Activated B cell treated with CpG ODN at 0.5 μM for 24 hours (primary cell): Measurements from ENCODE around the gene NFIA. TPM values are rescaled to one million over a fixed set of nuclear protein-coding genes. Genes with fewer than 3 reads are reported as not detected.

Experiments used
- ATAC-seq: fragments of 200-7000 bp; cut with Tn5 transposase; one replicate; pipeline ENCODE4 v1.10.0; 2021; ENCODE audit warnings: low read depth, mild to moderate bottlenecking, moderate library complexity
- CTCF ChIA-PET: fragments of 350-600 bp; sonication (Branson Sonifier 250); formaldehyde crosslinking; loops from one replicate; lab custom pipeline; 2021; ENCODE audit warnings: antibody characterized with exemption; lab: Charles Lee
- POLR2A ChIA-PET: fragments of 350-600 bp; sonication (Branson Sonifier 250); formaldehyde crosslinking; loops from one replicate; lab custom pipeline; 2021; ENCODE audit warnings: antibody characterized with exemption; lab: Charles Lee
- DNase-seq: peaks from one replicate; pipeline ENCODE4 v3.0.0; 2022
- H3K27ac Mint-ChIP-seq: one replicate; pipeline ENCODE4 v1.8.0; 2020; ENCODE audit warnings: mixed read lengths
- H3K27me3 Mint-ChIP-seq: one replicate; pipeline ENCODE4 v1.8.0; 2021; ENCODE audit warnings: mixed read lengths
- H3K36me3 Mint-ChIP-seq: one replicate; pipeline ENCODE4 v1.8.0; 2021; ENCODE audit warnings: low read depth, mixed read lengths
- H3K4me1 Mint-ChIP-seq: one replicate; pipeline ENCODE4 v1.8.0; 2021; ENCODE audit warnings: mixed read lengths
- H3K4me3 Mint-ChIP-seq: one replicate; pipeline ENCODE4 v1.8.0; 2020; ENCODE audit warnings: mild to moderate bottlenecking, mixed read lengths
- H3K9me3 Mint-ChIP-seq: one replicate; pipeline ENCODE4 v1.8.0; 2020; ENCODE audit warnings: mixed read lengths
- intact Hi-C: fragments of 100-400 bp; cut with micrococcal nuclease; formaldehyde crosslinking; loops from one replicate; pipeline ENCODE4 v1.15.1; 2024
- total RNA-seq: library from RNA; stranded (reverse); gene quantifications from 2 replicates; pipeline ENCODE4 v1.2.3, GENCODE V29; 2022
- TF ChIP-seq, protein P1 (sequence below): fragments of 200-600 bp; IDR thresholded peaks from one replicate; pipeline ENCODE4 v1.8.0; 2022; ENCODE audit warnings: antibody characterized with exemption, mild to moderate bottlenecking

NFIA gene
- total RNA-seq, 1 donor from 2014 or later: 0.13 TPM

DNA sequence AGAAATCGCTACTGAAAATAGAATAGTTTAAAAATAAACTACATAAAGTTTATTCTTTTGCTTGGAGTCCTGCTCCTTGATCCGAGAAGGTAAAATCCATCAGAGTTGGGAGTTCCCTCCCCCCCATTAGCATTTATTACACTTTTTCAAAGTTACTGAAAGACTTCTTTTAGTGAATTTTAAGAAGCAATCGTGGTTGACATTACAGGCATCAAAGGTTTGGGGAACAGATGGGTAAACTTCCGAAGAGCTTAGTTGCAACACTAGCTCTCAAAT is 31.0 kb upstream of the NFIA start:
- POLR2A ChIA-PET: interaction anchor here (2.4 kb wide), 1 partner anchor 27 kb away, joined by 29 read pairs; no protein-coding TSS in a partner anchor
- ATAC-seq: no peak
- H3K9me3 Mint-ChIP-seq: no peaks in the 10 kb centered on the region
- DNase-seq: no peak
- H3K27ac Mint-ChIP-seq: no peak overlapping the region
- H3K27me3 Mint-ChIP-seq: peaks cover 55% of the 10 kb centered on the region
- TF ChIP-seq, protein P1, sequence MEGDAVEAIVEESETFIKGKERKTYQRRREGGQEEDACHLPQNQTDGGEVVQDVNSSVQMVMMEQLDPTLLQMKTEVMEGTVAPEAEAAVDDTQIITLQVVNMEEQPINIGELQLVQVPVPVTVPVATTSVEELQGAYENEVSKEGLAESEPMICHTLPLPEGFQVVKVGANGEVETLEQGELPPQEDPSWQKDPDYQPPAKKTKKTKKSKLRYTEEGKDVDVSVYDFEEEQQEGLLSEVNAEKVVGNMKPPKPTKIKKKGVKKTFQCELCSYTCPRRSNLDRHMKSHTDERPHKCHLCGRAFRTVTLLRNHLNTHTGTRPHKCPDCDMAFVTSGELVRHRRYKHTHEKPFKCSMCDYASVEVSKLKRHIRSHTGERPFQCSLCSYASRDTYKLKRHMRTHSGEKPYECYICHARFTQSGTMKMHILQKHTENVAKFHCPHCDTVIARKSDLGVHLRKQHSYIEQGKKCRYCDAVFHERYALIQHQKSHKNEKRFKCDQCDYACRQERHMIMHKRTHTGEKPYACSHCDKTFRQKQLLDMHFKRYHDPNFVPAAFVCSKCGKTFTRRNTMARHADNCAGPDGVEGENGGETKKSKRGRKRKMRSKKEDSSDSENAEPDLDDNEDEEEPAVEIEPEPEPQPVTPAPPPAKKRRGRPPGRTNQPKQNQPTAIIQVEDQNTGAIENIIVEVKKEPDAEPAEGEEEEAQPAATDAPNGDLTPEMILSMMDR: no peak
- H3K4me3 Mint-ChIP-seq: peak overlapping the region; percentile 78
- intact Hi-C loops: loop anchor here (2.0 kb wide), 1 partner anchor 159 kb away; no protein-coding TSS in a partner anchor
- H3K36me3 Mint-ChIP-seq: no peaks in the 10 kb centered on the region
- CTCF ChIA-PET: interaction anchor here (0.8 to 3.4 kb wide), 2 partner anchors 27 to 401 kb away, joined by 3 to 28 read pairs; no protein-coding TSS in a partner anchor
- peaks cover 30% of the 10 kb centered on the region for H3K4me1 Mint-ChIP-seq

GRCh38 chr1:61051719-61052394 is 30.5 kb upstream of the NFIA start:
- H3K9me3 Mint-ChIP-seq: no peaks in the 10 kb centered on the region
- DNase-seq (no peak), ATAC-seq (no peak)
- peaks cover 55% of the 10 kb centered on the region for H3K27me3 Mint-ChIP-seq
- ChIA-PET CTCF (interaction anchor here (0.8 to 3.4 kb wide), 3 partner anchors 26 to 400 kb away, joined by 3 to 28 read pairs (median 3); no protein-coding TSS in a partner anchor), POLR2A (interaction anchor here (2.4 kb wide), 1 partner anchor 26 kb away, joined by 29 read pairs; no protein-coding TSS in a partner anchor)
- no peaks in the 10 kb centered on the region for H3K36me3 Mint-ChIP-seq
- intact Hi-C loops: loop anchor here (2.0 kb wide), 1 partner anchor 159 kb away; no protein-coding TSS in a partner anchor
- TF ChIP-seq, protein P1: no peak
- no peak overlapping the region for H3K27ac Mint-ChIP-seq
- peak overlapping the region; percentile 46 for H3K4me3 Mint-ChIP-seq
- H3K4me1 Mint-ChIP-seq: peaks cover 33% of the 10 kb centered on the region

- POLR2A ChIA-PET: no interaction called here
- no peak overlapping the region for H3K27ac Mint-ChIP-seq
- H3K36me3 Mint-ChIP-seq: no peaks in the 10 kb centered on the region
- DNase-seq (no peak), ATAC-seq (no peak)
- peaks cover 36% of the 10 kb centered on the region for H3K4me1 Mint-ChIP-seq
- intact Hi-C loops: no loop called here
- no peaks in the 10 kb centered on the region for H3K9me3 Mint-ChIP-seq
- TF ChIP-seq, protein P1: no peak
- CTCF ChIA-PET: interaction anchor here (0.9 kb wide), 1 partner anchor 399 kb away, joined by 3 read pairs; no protein-coding TSS in a partner anchor
- H3K4me3 Mint-ChIP-seq: peak overlapping the region; percentile 79
- H3K27me3 Mint-ChIP-seq: peaks cover 53% of the 10 kb centered on the region
These were observed 29.8 kb upstream of the NFIA start for GRCh38 chr1:61052395-61053225.

DNA sequence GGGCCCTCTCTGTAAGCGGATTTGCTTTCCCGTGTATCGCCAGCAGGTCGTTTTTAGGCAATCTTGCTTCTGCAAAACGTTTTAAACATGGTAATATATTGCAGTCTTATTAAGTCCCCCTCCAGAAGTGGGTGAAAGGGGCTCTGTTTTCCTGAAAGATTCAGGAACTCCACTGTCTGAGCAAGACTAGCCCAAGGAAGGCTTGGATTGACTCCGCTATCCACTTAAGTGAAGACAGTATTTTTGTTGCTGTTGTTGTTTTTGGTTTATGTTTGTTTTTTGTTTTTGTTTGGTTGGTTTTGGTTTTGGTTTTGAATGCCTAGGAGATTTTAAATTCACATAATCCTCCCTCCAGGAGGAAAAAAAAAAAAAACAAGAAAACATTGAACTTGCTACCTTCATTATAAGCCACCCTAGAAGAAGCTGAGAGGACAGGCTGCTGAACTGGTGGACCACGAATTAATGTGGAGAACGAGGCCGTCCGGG is 29.1 kb upstream of the NFIA start:
- Mint-ChIP-seq H3K36me3 (no peaks in the 10 kb centered on the region), H3K27ac (no peak overlapping the region), H3K4me1 (peaks cover 39% of the 10 kb centered on the region), H3K4me3 (peak overlapping the region; percentile 79), H3K9me3 (no peaks in the 10 kb centered on the region), H3K27me3 (peaks cover 58% of the 10 kb centered on the region)
- TF ChIP-seq, protein P1: no peak
- intact Hi-C loops: no loop called here
- POLR2A ChIA-PET: no interaction called here
- DNase-seq (no peak), ATAC-seq (no peak)
- CTCF ChIA-PET: no interaction called here
